Liver (tissue), 3 donors: Measurements from ENCODE around the gene VCX2.

Experiments
- CTCF ChIP-seq: fragments of 150-350 bp; IDR thresholded peaks from 2 replicates; pipeline ENCODE4 v1.5.1; 2017; ENCODE audit warnings: improper control_type of control experiment, low read depth, low read length; ENCODE audit not compliant: missing input control
- FOXA1 ChIP-seq: IDR thresholded peaks from 2 replicates; pipeline ENCODE4 v1.6.1; 2016; ENCODE audit warnings: antibody characterized with exemption
- MAX ChIP-seq: IDR thresholded peaks from 2 replicates; pipeline ENCODE4 v1.6.1; 2016; ENCODE audit warnings: antibody characterized with exemption
- NR2F2 ChIP-seq: IDR thresholded peaks from 2 replicates; pipeline ENCODE4 v1.6.1; 2016; ENCODE audit warnings: antibody characterized with exemption
- RAD21 ChIP-seq, 2 donors: IDR thresholded peaks; 2 replicates each; pipeline ENCODE4 v1.6.1; 2016; ENCODE audit warnings: antibody characterized with exemption in 2 of 2, mild to moderate bottlenecking in 2 of 2
- REST ChIP-seq: IDR thresholded peaks from 2 replicates; pipeline ENCODE4 v1.6.1; 2016; ENCODE audit warnings: antibody characterized with exemption, mild to moderate bottlenecking
- RXRA ChIP-seq, 2 donors: IDR thresholded peaks; 2 replicates each; pipeline ENCODE4 v1.6.1; 2017 to 2018; ENCODE audit warnings: antibody characterized with exemption in 2 of 2, mild to moderate bottlenecking in 1 of 2
- TAF1 ChIP-seq: conservative IDR thresholded peaks from 2 replicates; pipeline ENCODE4 v1.6.1; 2016; ENCODE audit warnings: antibody characterized with exemption, mild to moderate bottlenecking
- ZBTB33 ChIP-seq: IDR thresholded peaks from 2 replicates; pipeline ENCODE4 v1.6.1; 2016; ENCODE audit warnings: antibody characterized with exemption
- donor health status: healthy.
- donor health status: healthy.

GRCh38 chrX:8201896-8202331, 30.8 kb upstream of the VCX2 start:
- TF ChIP-seq FOXA1: no peak
- no peak for TF ChIP-seq TAF1
- TF ChIP-seq MAX: no peak
- no peak for TF ChIP-seq REST
- TF ChIP-seq CTCF: no peak
- TF ChIP-seq NR2F2: no peak
- TF ChIP-seq RAD21 (IDR thresholded peaks at IDR 0.05): no peak
- TF ChIP-seq RXRA (IDR thresholded peaks at IDR 0.05): no peak
- TF ChIP-seq ZBTB33: no peak
